Activated naive CD8-positive, alpha-beta T cell treated with anti-CD3 and anti-CD28 coated beads, Interleukin-2, amount 10 ng/mL, durations not matched to agents 7 days and 5 days (primary cell): ENCODE results near the gene GPC6. TPM values are rescaled to one million over a fixed set of nuclear protein-coding genes. Genes with fewer than 3 reads are reported as not detected.
"Not testable (repeated sequence)": the region's sequence is repeated elsewhere in the genome, so short reads cannot be mapped to it uniquely, and the experiment has no call there.

ENCODE experiments used
- ATAC-seq: fragments of 150-1000 bp; cut with Tn5 transposase; one replicate; pipeline ENCODE4 v1.10.0; 2021; ENCODE audit warnings: low read depth, moderate library complexity
- POLR2A ChIA-PET: fragments of 350-600 bp; sonication (Branson Sonifier 250); formaldehyde crosslinking; loops from one replicate; lab custom pipeline; 2021; ENCODE audit warnings: antibody characterized with exemption; lab: Charles Lee
- DNase-seq: peaks from one replicate; pipeline ENCODE4 v3.0.0; 2021
- H3K27ac Mint-ChIP-seq: one replicate; pipeline ENCODE4 v1.8.0; 2022; ENCODE audit warnings: mild to moderate bottlenecking, mixed read lengths
- H3K27me3 Mint-ChIP-seq: one replicate; pipeline ENCODE4 v1.8.0; 2022; ENCODE audit warnings: mild to moderate bottlenecking, moderate library complexity, mixed read lengths
- H3K36me3 Mint-ChIP-seq: one replicate; pipeline ENCODE4 v1.8.0; 2021; ENCODE audit warnings: mild to moderate bottlenecking, mixed read lengths
- H3K4me1 Mint-ChIP-seq: one replicate; pipeline ENCODE4 v1.8.0; 2021; ENCODE audit warnings: mixed read lengths
- H3K4me3 Mint-ChIP-seq: one replicate; pipeline ENCODE4 v1.8.0; 2022; ENCODE audit warnings: mild to moderate bottlenecking, moderate library complexity, mixed read lengths
- H3K9me3 Mint-ChIP-seq: one replicate; pipeline ENCODE4 v1.8.0; 2021; ENCODE audit warnings: mixed read lengths
- total RNA-seq, 2 experiments: library from RNA; stranded (reverse); gene quantifications; one replicate each; pipeline ENCODE4 v1.2.3, GENCODE V29; 2021

The GPC6 gene
- total RNA-seq, 2 experiments from 2014 or later = not detected

DNA sequence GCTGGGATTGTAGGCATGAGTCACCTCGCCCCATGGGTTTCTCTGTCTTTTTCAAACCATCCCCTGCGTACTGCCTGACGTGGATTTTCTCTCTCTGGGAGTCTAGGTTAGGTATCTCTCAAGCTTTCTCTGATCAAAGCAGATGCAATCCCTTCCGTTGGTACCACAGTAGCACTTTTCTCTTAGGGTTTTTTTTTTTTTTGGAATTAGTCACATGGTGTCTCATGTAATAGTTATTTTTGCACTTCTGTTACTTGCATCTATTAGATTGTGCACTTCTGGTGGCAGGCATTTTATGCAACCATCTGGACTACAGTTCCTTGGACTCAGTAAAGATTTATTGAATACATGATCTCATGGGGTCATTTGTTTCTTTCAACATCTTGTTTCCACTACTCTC is 72.1 kb downstream of the GPC6 start:
- POLR2A ChIA-PET = no interaction called here
- no peaks in the 10 kb centered on the region for H3K36me3 Mint-ChIP-seq
- H3K4me3 Mint-ChIP-seq = no peak overlapping the region
- no peaks in the 10 kb centered on the region for H3K4me1 Mint-ChIP-seq
- H3K9me3 Mint-ChIP-seq = no peaks in the 10 kb centered on the region
- DNase-seq = no peak
- no peak for ATAC-seq
- no peaks in the 10 kb centered on the region for H3K27me3 Mint-ChIP-seq
- no peak overlapping the region for H3K27ac Mint-ChIP-seq

DNA sequence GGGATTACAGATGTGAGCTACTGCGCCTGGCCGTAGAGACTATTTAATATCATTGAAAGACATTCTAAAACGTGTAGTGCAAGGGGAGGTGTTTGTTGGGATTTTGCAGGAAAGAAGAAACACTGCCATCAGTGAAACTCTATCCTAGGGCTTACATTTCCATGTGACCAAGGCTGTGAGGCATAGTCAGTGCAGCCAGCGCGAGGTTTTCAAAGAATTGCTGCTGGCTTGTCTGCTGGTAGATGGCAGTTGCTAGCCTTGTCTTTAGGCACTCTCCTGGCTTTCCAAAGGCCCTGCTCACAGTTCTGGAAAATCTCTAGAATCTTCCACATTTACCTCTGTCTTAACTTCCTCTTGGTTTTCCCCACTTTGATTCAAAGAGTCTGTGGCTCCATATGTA is 77.5 kb downstream of the GPC6 start:
- Mint-ChIP-seq H3K4me3 (no peak overlapping the region), H3K36me3 (no peaks in the 10 kb centered on the region), H3K9me3 (no peaks in the 10 kb centered on the region), H3K27me3 (no peaks in the 10 kb centered on the region), H3K4me1 (no peaks in the 10 kb centered on the region), H3K27ac (no peak overlapping the region)
- POLR2A ChIA-PET = no interaction called here
- DNase-seq (no peak), ATAC-seq (no peak)

- no peaks in the 10 kb centered on the region for H3K27me3 Mint-ChIP-seq
- no peaks in the 10 kb centered on the region for H3K9me3 Mint-ChIP-seq
- H3K4me3 Mint-ChIP-seq = no peak overlapping the region
- H3K4me1 Mint-ChIP-seq = no peaks in the 10 kb centered on the region
- POLR2A ChIA-PET = no interaction called here
- ATAC-seq = no peak
- no peak overlapping the region for H3K27ac Mint-ChIP-seq
- DNase-seq = no peak
- no peaks in the 10 kb centered on the region for H3K36me3 Mint-ChIP-seq
Measured at GRCh38 chr13:93304868-93305613, 78.4 kb downstream of the GPC6 start.

- no peaks in the 10 kb centered on the region for H3K36me3 Mint-ChIP-seq
- H3K4me1 Mint-ChIP-seq = no peaks in the 10 kb centered on the region
- DNase-seq (no peak), ATAC-seq (no peak)
- no peak overlapping the region for H3K27ac Mint-ChIP-seq
- no peaks in the 10 kb centered on the region for H3K27me3 Mint-ChIP-seq
- no peak overlapping the region for H3K4me3 Mint-ChIP-seq
- no peaks in the 10 kb centered on the region for H3K9me3 Mint-ChIP-seq
- POLR2A ChIA-PET = no interaction called here
Measured at GRCh38 chr13:93305886-93306285, 79.3 kb downstream of the GPC6 start.

GRCh38 chr13:93307136-93307535 is 80.5 kb downstream of the GPC6 start:
- no peak overlapping the region for H3K4me3 Mint-ChIP-seq
- POLR2A ChIA-PET = no interaction called here
- H3K36me3 Mint-ChIP-seq = no peaks in the 10 kb centered on the region
- H3K27me3 Mint-ChIP-seq = no peaks in the 10 kb centered on the region
- H3K4me1 Mint-ChIP-seq = no peaks in the 10 kb centered on the region
- ATAC-seq (no peak), DNase-seq (no peak)
- no peak overlapping the region for H3K27ac Mint-ChIP-seq
- H3K9me3 Mint-ChIP-seq = no peaks in the 10 kb centered on the region

GRCh38 chr13:93307651-93308050 is 81.0 kb downstream of the GPC6 start:
- Mint-ChIP-seq H3K4me3 (no peak overlapping the region), H3K27ac (no peak overlapping the region), H3K27me3 (no peaks in the 10 kb centered on the region), H3K9me3 (no peaks in the 10 kb centered on the region), H3K4me1 (no peaks in the 10 kb centered on the region), H3K36me3 (no peaks in the 10 kb centered on the region)
- no peak for DNase-seq
- POLR2A ChIA-PET = no interaction called here
- no peak for ATAC-seq

GRCh38 chr13:93309886-93310523 is 83.4 kb downstream of the GPC6 start:
- ATAC-seq (no peak), DNase-seq (no peak)
- no peak overlapping the region for H3K4me3 Mint-ChIP-seq
- no peaks in the 10 kb centered on the region for H3K36me3 Mint-ChIP-seq
- H3K9me3 Mint-ChIP-seq = no peaks in the 10 kb centered on the region
- no peaks in the 10 kb centered on the region for H3K27me3 Mint-ChIP-seq
- no peak overlapping the region for H3K27ac Mint-ChIP-seq
- POLR2A ChIA-PET = no interaction called here
- no peaks in the 10 kb centered on the region for H3K4me1 Mint-ChIP-seq

DNA sequence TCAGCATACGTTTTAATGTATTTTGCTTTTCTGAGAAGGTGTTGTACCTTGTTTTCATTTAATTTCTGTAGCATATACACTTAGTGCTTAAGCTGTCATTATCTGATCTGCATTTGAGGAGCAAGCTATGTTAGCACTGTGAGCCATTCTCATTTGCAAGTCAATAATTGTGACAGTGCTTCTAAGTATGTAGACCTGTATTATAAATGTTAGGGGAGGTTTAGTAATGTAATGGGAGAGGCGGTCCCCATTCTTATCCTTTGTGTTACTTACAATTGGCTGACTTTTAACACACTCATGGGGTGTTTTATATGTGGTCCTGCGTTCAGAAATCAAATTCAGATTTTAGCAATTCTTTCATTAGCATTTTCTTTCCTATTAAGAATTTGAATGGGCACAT is 90.2 kb downstream of the GPC6 start:
- H3K27ac Mint-ChIP-seq = no peak overlapping the region
- H3K27me3 Mint-ChIP-seq = no peaks in the 10 kb centered on the region
- H3K4me3 Mint-ChIP-seq = no peak overlapping the region
- H3K9me3 Mint-ChIP-seq = no peaks in the 10 kb centered on the region
- no peaks in the 10 kb centered on the region for H3K36me3 Mint-ChIP-seq
- no peak for DNase-seq
- no peaks in the 10 kb centered on the region for H3K4me1 Mint-ChIP-seq
- POLR2A ChIA-PET = no interaction called here
- ATAC-seq = no peak

GRCh38 chr13:93318534-93319254 is 92.1 kb downstream of the GPC6 start:
- ATAC-seq (no peak), DNase-seq (no peak)
- Mint-ChIP-seq H3K27ac (no peak overlapping the region), H3K36me3 (no peaks in the 10 kb centered on the region), H3K4me1 (no peaks in the 10 kb centered on the region), H3K27me3 (no peaks in the 10 kb centered on the region), H3K4me3 (no peak overlapping the region), H3K9me3 (no peaks in the 10 kb centered on the region)
- POLR2A ChIA-PET = no interaction called here

GRCh38 chr13:93320942-93321341 is 94.3 kb downstream of the GPC6 start:
- POLR2A ChIA-PET = no interaction called here
- H3K27ac Mint-ChIP-seq = no peak overlapping the region
- no peak for ATAC-seq
- H3K27me3 Mint-ChIP-seq = no peaks in the 10 kb centered on the region
- H3K4me3 Mint-ChIP-seq = no peak overlapping the region
- no peaks in the 10 kb centered on the region for H3K9me3 Mint-ChIP-seq
- DNase-seq = no peak
- H3K36me3 Mint-ChIP-seq = no peaks in the 10 kb centered on the region
- no peaks in the 10 kb centered on the region for H3K4me1 Mint-ChIP-seq

- H3K4me3 Mint-ChIP-seq, DNase-seq, H3K36me3 Mint-ChIP-seq, ATAC-seq, H3K27ac Mint-ChIP-seq, H3K9me3 Mint-ChIP-seq, H3K4me1 Mint-ChIP-seq, POLR2A ChIA-PET, H3K27me3 Mint-ChIP-seq: not testable (repeated sequence)
Measured at GRCh38 chr13:93323880-93324279, 97.3 kb downstream of the GPC6 start.

GRCh38 chr13:93325303-93326233 is 99.0 kb downstream of the GPC6 start:
- H3K27ac Mint-ChIP-seq = no peak overlapping the region
- no peak for ATAC-seq
- POLR2A ChIA-PET = no interaction called here

GRCh38 chr13:93326234-93326811 is 99.7 kb downstream of the GPC6 start:
- Mint-ChIP-seq H3K36me3 (no peaks in the 10 kb centered on the region), H3K4me1 (no peaks in the 10 kb centered on the region), H3K4me3 (no peak overlapping the region), H3K9me3 (no peaks in the 10 kb centered on the region), H3K27ac (no peak overlapping the region), H3K27me3 (no peaks in the 10 kb centered on the region)
- POLR2A ChIA-PET = no interaction called here
- no peak for DNase-seq
- ATAC-seq = no peak

More at GRCh38 chr13:93325303-93326233, 99.0 kb downstream of the GPC6 start:
- Mint-ChIP-seq H3K36me3 (no peaks in the 10 kb centered on the region), H3K27me3 (no peaks in the 10 kb centered on the region), H3K4me1 (no peaks in the 10 kb centered on the region), H3K4me3 (no peak overlapping the region), H3K9me3 (no peaks in the 10 kb centered on the region)
- no peak for DNase-seq
